NCI-H82 treated with DMSO at 0.1 percent for 48 hours (cell line): ENCODE results near the gene PRAMEF4.
"Not testable (repeated sequence)": the region's sequence is repeated elsewhere in the genome, so short reads cannot be mapped to it uniquely, and the experiment has no call there.

Source experiments
- DNase-seq: peaks from one replicate; lab custom pipeline; 2025; ENCODE audit not compliant: unreplicated experiment; lab: John Stamatoyannopoulos, UW

PRAMEF4 gene

DNA sequence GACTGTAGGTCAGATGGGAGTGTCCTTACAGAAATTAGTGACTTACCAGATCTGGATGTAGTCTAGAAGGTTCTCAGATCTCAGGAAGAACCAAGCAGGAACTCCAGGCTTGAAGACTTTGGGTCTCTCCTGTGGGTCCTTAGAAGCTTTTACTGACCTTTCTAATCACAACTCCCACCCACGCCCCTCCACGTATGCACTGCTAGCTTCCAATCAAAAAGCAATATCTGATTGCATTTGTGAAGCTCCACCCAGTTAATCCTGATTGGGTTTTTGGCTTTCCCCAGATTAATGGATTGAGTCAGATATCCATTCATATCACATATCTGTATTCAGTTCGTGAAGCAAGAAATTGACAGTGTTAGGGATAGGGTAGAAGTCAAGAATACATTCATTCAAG, at the start of gene PRAMEF4:
TSS of gene PRAMEF4 (minus strand) at position 101 of the 400 bp plus-strand sequence. CDS start 2,807 bp downstream, outside the sequence.
- not testable (repeated sequence) for DNase-seq

DNA sequence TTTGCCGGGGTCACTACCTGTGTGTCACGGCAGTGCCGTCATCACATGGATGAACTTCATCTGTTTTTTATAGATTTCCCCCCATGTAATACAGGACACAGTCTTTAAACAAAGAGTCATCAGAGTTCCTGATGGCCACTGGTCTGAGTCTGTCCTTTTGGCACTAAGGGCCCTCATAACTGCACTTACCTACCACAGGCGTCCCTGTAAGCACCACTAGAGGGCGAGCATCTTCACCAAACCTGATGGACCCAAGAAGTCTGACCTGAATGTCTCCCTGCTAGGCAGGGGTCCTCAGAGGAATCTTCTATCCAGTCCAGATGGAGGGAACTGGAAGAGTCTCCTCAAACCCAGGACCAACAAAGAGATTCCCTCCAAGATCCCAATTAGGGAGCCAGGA, 38.4 kb upstream of the PRAMEF4 start:
- DNase-seq: not testable (repeated sequence)

DNA sequence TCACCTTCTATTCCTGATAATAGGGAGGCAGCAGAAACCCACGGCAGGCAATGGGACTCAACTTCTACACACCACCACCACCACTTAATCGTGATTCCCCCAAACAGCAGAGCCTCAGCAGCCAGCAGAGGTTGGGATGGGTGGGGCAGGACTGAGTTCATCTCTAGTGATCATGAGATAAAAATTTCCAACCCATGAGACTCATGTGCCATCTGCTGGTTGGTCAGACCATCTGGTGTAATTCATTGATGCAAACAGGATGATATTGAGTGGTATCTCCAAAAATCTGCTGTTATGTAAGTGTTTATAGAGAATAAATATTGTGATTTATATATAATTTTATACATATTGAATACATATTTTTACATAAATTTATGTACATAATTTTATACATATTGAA, 35.7 kb upstream of the PRAMEF4 start:
- not testable (repeated sequence) for DNase-seq

DNA sequence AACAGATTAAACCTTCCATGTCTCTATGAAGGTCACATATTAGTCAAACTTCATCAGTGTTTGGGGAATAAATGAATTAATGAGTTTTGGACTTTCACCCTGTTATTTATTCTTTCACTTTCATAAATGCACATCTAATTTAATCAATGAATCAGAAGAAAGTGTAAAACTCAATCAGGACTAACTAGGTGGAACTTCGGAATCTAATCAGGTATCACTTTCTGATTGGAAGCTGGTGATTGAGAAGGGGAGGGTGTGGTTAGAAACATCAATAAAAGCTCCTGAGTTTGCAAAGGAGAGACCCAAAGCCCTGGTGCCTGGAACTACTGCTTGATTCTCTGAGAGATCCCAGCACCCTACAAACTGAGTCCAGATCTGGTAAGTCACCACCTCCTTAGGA, 30.3 kb upstream of the PRAMEF4 start, which contains the start of gene PRAMEF7:
TSS of gene PRAMEF7 (plus strand) at position 301 of the 400 bp plus-strand sequence. CDS start 1,083 bp downstream, outside the sequence.
- DNase-seq: not testable (repeated sequence)

DNA sequence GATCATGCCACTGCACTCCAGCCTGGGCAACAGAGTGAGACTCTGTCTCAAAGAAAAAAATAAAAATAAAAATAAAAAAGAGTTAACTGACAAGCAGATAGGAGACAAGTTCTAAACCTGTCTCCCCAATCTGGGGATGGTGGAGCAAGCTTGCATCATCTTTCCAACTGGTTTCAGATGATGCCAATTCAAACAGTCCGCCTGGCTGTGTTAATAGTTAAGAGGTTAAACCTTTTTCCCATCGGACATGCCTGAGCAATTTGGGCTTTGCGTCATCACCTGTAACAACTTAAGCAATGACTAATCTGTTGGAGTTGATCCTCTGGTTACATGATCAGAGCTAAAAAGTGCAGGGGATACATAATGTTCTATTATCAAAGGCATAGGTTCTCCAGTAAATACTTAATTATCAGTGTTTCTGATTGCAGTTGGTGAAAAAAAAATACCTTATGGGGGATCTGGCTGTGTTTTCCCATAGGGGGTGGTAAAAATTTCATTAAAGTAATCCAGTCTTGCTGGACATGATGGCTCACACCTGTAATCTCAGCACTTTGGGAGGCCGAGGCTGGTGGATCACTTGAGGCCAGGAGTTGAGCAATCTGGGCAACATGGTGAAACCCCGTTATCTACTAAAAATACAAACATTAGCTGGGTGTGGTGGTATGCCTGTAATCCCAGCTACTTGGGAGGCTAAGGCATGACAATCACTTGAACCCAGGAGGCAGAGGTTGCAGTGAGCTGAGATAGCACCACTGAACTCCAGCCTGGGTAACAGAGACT, 18.0 kb upstream of the PRAMEF4 start:
- DNase-seq: not testable (repeated sequence)

DNA sequence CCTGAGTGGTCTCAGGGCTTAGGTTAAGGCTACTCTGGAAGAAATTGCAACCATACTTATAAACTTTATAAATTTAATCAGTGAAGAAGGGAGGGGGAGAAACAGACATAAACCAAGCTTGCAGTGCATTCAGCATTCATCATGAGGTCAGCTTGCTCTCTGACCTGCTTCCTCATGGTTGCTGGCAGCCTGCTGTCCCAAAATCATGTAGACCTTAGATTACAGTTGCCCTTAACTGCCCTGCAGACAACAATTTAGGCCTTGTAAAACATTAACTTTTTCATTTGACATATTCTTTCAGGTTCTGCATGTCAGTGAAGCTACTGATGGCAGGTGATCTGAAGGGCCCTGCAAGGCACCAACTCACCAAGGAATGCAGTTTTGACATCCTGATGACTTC, 13.2 kb upstream of the PRAMEF4 start:
- not testable (repeated sequence) for DNase-seq

DNA sequence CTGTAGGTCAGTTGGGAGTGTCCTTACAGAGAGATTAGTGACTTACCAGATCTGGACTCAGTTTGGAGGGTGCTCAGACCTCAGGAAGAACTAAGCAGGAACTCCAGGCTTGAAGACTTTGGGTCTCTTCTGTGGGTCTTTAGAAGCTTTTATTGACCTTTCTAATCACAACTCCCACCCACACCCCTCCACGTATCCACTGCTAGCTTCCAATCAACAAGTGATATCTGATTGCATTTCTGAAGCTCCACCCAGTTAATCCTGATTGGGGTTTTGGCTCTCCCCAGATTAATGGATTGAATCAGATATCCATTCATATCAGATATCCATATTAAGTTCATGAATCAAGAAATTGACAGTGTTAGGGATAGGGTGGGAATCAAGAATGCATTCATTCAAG, 12.2 kb upstream of the PRAMEF4 start, which contains the start of gene PRAMEF10:
TSS of gene PRAMEF10 (minus strand) at position 101 of the 400 bp plus-strand sequence. CDS start 2,423 bp downstream, outside the sequence.
- DNase-seq: not testable (repeated sequence)

DNA sequence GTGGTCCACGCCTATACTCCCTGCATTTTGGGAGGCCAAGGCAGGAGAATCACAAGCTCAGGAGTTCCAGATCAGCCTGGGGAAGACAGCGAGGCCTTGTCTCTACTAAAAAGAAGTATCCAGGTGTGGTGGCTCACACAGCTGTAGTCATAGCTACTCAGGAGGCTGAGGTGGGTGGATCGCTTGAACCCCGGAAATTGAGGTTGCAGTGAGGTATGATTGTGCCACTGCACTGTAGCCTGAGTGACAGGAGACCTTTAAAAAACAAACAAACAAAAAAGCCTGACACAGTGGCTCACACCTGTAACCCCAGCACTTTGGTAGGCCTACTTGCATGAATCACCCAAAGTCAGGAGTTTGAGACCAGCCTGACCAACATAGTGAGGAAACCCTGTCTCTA, 7.5 kb downstream of the PRAMEF4 start:
- DNase-seq: not testable (repeated sequence)

DNA sequence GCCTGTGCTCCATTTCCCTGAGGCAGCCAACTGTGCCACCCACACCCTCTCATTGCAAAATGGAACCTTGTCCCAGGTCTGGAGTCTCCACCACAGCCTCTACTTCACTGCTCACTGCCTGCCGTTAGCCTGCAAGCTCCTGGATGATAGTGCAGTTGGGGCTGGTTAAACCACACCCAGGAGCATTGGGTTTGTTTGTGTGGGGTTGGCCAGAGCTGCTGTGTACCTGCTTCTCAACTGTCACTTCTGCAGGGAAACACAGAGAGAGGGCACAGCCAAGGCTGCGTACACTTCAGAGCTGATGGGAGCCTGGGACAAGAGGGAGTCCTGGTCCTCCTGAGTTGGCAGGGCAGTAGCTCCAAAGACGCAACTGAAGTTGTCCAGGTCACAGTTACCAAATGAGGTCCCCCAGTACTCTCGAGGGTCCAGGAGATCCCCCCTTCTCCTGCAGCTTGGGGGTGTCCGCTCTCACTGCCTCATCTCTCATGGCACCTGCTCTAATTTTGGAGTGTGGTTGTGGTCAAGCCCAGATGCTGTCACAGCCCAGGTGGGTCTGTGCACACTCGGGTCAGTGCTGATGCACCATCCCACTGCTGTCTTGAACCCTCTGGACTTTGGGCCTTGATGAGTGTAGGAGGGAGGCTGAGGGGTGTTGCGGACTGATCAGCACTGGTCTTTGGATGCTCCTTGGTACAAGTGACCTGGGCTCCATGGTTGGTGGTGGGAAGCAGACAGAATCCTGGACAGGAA, 22.7 kb downstream of the PRAMEF4 start:
- DNase-seq: not testable (repeated sequence)

DNA sequence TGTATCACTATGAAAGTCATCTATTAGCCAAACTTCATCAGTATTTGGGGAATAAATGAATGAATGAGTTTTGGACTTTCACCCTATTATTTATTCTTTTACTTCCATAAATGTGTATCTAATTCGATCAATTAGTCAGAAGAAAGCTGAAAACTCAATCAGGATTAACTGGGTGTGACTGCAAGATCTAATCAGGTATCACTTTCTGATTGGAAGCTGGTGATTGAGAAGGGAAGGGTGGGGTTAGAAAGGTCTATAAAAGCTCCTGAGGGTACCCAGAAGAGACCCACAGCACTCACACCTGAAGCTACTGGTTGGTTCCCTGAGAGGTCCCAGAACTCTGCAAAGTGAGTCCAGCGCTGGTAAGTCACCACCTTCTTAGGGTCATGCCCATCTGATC, 29.2 kb downstream of the PRAMEF4 start, which contains the start of gene PRAMEF2:
TSS of gene PRAMEF2 (plus strand) at position 301 of the 400 bp plus-strand sequence. CDS start 1,924 bp downstream, outside the sequence.
- DNase-seq: not testable (repeated sequence)

DNA sequence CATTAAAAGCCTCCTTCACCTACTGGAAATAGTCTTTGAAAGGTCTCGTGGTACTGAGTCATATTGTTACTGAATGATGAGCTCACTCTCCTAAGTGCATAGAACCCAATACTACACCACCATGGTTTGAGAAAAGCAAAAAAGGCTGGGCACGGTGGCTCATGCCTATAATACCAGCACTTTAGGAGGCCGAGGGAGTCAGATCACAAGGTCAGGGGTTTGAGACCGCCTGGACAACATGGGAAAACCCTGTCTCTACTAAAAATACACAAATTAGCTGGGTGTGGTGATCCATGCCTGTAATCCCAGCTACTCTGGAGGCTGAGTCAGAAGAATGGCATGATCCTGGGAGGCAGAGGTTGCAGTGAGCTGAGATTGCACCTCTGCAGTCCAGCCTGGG, 34.2 kb downstream of the PRAMEF4 start:
- no peak for DNase-seq

DNA sequence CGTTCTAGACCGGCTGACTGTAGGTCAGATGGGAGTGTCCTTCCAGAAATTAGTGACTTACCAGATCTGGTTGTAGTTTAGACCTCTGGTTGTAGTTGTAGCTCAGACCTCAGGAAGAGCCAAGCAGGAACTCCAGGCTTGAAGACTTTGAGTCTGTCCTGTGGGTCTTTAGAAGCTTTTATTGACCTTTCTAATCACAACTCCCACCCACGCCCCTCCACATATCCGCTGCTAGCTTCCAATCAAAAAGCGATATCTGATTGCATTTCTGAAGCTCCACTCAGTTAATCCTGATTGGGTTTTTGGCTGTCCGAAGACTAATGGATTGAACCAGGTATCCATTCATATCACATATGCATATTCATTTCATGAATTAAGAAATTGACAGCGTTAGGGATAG, 37.4 kb downstream of the PRAMEF4 start, which contains the start of gene HNRNPCL1:
TSS of gene HNRNPCL1 (minus strand) at position 101 of the 400 bp plus-strand sequence. CDS start 431 bp downstream, outside the sequence.
- not testable (repeated sequence) for DNase-seq

DNA sequence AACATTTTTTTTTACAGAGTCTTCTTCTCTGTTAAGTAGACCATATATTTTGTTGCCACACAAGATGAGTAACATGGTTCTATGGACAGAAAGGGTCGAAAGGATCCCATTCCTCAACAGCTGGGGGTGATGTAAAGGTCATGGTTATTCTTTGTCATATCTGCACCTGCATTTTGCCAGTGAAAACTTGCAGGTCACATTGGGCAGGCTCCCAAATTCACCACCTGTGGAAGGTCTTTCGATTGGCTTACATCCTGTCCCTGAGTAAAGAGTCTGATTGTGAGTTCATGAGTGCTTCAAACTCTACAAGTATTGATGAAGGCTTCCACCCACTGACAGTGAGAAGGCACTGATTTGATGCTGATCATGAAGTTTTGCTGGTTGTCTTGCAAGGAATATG, 52.8 kb downstream of the PRAMEF4 start:
- DNase-seq: not testable (repeated sequence)

DNA sequence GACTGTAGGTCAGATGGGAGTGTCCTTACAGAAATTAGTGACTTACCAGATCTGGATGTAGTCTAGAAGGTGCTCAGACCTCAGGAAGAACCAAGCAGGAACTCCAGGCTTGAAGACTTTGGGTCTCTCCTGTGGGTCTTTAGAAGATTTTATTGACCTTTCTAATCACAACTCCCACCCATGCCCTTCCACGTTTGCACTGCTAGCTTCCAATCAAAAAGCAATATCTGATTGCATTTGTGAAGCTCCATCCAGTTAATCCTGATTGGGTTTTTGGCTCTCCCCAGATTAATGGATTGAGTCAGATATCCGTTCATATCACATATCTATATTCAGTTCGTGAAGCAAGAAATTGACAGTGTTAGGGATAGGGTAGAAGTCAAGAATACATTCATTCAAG, 54.7 kb downstream of the PRAMEF4 start, which contains the start of gene PRAMEF11:
TSS of gene PRAMEF11 (minus strand) at position 101 of the 400 bp plus-strand sequence. CDS start 2,621 bp downstream, outside the sequence.
- DNase-seq: not testable (repeated sequence)
